ENCODE measurements around the gene KRT81. TPM values are rescaled to one million over a fixed set of nuclear protein-coding genes. Genes with fewer than 3 reads are reported as not detected.
A peak's percentile ranks its signal among the peaks of the same experiment; 100 is the strongest.
"Not testable (repeated sequence)": the region's sequence is repeated elsewhere in the genome, so short reads cannot be mapped to it uniquely, and the experiment has no call there.

The KRT81 gene
- total RNA-seq, 2 donors from 2014 or later, result 1.7 TPM; not detected in 1

- intact Hi-C loops (cut with DNase I), result no loop called here
- TF ChIP-seq CTCF (IDR thresholded peaks at IDR 0.05), result no peak
- no peak for TF ChIP-seq POLR2AphosphoS5 (IDR thresholded peaks at IDR 0.05)
- no peak for TF ChIP-seq POLR2A (IDR thresholded peaks at IDR 0.05)
- Histone ChIP-seq H3K9me3 (no peaks in the 10 kb centered on the region), H3K4me3 (no peak overlapping the region), H3K27ac (peak overlapping the region; percentile 82 to 87), H3K4me1 (replicated peaks) (peaks cover 19% of the 10 kb centered on the region), H3K36me3 (no peaks in the 10 kb centered on the region), H3K27me3 (replicated peaks; ENCODE audit: insufficient read depth) (no peaks in the 10 kb centered on the region)
- DNase-seq (ENCODE audit: low spot score), result no peak
- 86% methylated on average over 11 of the region's 11 CpGs for WGBS
Observed at GRCh38 chr12:52242442-52243258, 48.7 kb downstream of the KRT81 start.

DNA sequence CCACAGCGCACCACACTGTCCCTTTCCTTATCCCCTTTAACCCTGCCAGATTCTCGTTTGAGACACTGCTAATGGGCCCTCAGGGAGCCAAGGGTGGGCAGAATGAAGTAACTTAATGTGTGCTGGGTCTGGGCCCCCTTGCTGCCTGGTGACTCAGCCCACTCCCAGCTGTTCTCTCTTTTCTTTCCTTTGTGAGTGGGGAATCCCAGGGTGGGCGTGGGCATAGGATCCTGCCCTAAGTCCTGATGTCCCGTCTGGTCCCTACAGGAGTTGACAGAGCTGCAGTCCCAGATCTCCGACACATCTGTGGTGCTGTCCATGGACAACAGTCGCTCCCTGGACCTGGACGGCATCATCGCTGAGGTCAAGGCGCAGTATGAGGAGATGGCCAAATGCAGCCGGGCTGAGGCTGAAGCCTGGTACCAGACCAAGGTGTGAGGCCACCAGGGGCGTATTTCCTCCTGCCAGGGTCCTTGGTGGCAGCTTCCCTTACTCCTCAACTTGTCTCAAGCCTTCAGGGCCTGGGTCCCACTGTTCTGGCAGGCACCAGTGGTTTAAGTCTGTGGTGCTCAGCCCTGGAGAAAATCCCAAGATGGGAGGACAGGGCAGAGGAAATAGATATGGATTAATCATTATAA, 50.0 kb downstream of the KRT81 start:
- H3K4me3 ChIP-seq, result no peak overlapping the region
- 82% methylated on average over 11 of the region's 11 CpGs for WGBS
- no peak for TF ChIP-seq POLR2AphosphoS5 (IDR thresholded peaks at IDR 0.05)
- no peak for TF ChIP-seq POLR2A (IDR thresholded peaks at IDR 0.05)
- TF ChIP-seq CTCF (IDR thresholded peaks at IDR 0.05), result no peak
- H3K4me1 ChIP-seq (replicated peaks), result peaks cover 17% of the 10 kb centered on the region
- H3K27me3 ChIP-seq (replicated peaks; ENCODE audit: insufficient read depth), result no peaks in the 10 kb centered on the region
- no peak overlapping the region for H3K27ac ChIP-seq
- intact Hi-C loops (cut with DNase I), result no loop called here
- no peaks in the 10 kb centered on the region for H3K36me3 ChIP-seq
- H3K9me3 ChIP-seq, result no peaks in the 10 kb centered on the region
- no peak for DNase-seq (ENCODE audit: low spot score)

- intact Hi-C loops (cut with DNase I); H3K27me3 ChIP-seq (replicated peaks; ENCODE audit: insufficient read depth); H3K27ac ChIP-seq; H3K4me3 ChIP-seq; H3K36me3 ChIP-seq; DNase-seq (ENCODE audit: low spot score); H3K9me3 ChIP-seq: not testable (repeated sequence)
- 87% methylated on average over 6 of the region's 6 CpGs for WGBS
- peaks cover 17% of the 10 kb centered on the region for H3K4me1 ChIP-seq (replicated peaks)
Observed at GRCh38 chr12:52240247-52240646, 51.1 kb downstream of the KRT81 start.

- DNase-seq (ENCODE audit: low spot score), result no peak
- WGBS, result 73% methylated on average over 2 of the region's 2 CpGs
- H3K4me3 ChIP-seq, result no peak overlapping the region
- H3K4me1 ChIP-seq (replicated peaks), result peaks cover 17% of the 10 kb centered on the region
- H3K36me3 ChIP-seq, result no peaks in the 10 kb centered on the region
- no peaks in the 10 kb centered on the region for H3K27me3 ChIP-seq (replicated peaks; ENCODE audit: insufficient read depth)
- no peaks in the 10 kb centered on the region for H3K9me3 ChIP-seq
- TF ChIP-seq POLR2AphosphoS5 (IDR thresholded peaks at IDR 0.05) (no peak), POLR2A (IDR thresholded peaks at IDR 0.05) (no peak), CTCF (IDR thresholded peaks at IDR 0.05) (no peak)
- H3K27ac ChIP-seq, result no peak overlapping the region
- intact Hi-C loops (cut with DNase I), result no loop called here
Observed at GRCh38 chr12:52239767-52240166, 51.6 kb downstream of the KRT81 start.

DNA sequence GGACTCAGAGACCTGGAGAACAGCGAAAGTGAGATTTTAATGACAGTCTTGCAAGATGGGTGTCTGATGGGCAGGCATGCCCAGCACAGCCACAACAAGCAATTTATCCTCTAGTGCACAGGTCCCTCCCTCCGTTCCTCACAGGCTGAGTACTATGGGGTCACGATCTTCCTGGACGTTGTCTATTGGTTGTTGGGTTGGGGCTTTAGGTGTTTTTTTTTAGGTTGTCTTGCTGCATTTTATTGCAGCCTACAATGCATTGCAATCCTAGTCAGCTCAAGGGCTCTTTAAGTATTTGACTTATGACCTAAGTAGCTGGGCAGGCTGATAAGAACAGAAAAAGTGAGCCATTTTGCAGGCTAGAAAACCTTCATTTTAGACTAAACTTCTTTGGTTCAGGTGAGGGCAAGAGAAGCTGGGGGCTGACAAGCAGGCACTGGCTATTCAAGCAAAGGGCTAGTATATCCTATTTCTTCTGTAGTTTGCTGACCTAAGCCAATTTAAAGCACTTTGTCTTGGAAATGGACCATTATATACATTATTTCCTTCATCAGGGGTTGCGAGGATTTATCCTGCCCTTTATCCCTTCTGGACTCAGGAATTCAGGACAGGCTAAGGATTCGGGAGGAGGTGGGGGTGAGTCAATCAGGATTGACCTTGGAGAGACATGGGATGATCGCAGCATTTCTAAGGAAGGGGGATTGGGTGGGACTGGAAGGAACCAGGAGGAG, 52.3 kb downstream of the KRT81 start:
- WGBS, result 93% methylated on average over 7 of the region's 7 CpGs
- H3K4me1 ChIP-seq (replicated peaks), result peaks cover 11% of the 10 kb centered on the region
- intact Hi-C loops (cut with DNase I), result no loop called here
- no peak overlapping the region for H3K27ac ChIP-seq
- H3K27me3 ChIP-seq (replicated peaks; ENCODE audit: insufficient read depth), result no peaks in the 10 kb centered on the region
- TF ChIP-seq POLR2AphosphoS5 (IDR thresholded peaks at IDR 0.05) (no peak), POLR2A (IDR thresholded peaks at IDR 0.05) (no peak), CTCF (IDR thresholded peaks at IDR 0.05) (no peak)
- no peaks in the 10 kb centered on the region for H3K9me3 ChIP-seq
- no peak overlapping the region for H3K4me3 ChIP-seq
- no peaks in the 10 kb centered on the region for H3K36me3 ChIP-seq
- DNase-seq (ENCODE audit: low spot score), result no peak

Data from prostate gland (tissue), 2 donors.